OCI-LY1 (cell line): ENCODE data around the gene CFAP97D1.

Experiments
- H2AFZ ChIP-seq: fragments of 200-600 bp; sonication (generic), shearing (Covaris generic); 2 replicates; pipeline ENCODE4 v1.6.0; 2014; ENCODE audit warnings: antibody characterized with exemption, mild to moderate bottlenecking, low read length
- H3F3A ChIP-seq: fragments of 200-600 bp; sonication (generic), shearing (Covaris generic); 2 replicates; pipeline ENCODE4 v1.6.0; 2014; ENCODE audit warnings: mild to moderate bottlenecking, antibody characterized with exemption, low read length, moderate library complexity; ENCODE audit not compliant: insufficient read depth
- H3K27ac ChIP-seq: fragments of 200-600 bp; sonication (generic); 2 replicates; pipeline ENCODE4 v1.5.1; 2014; ENCODE audit warnings: low read length, mixed run types, mild to moderate bottlenecking, low read depth; ENCODE audit not compliant: poor library complexity, severe bottlenecking
- H3K27me3 ChIP-seq: fragments of 200-600 bp; sonication (generic); 2 replicates; pipeline ENCODE4 v1.6.0; 2014; ENCODE audit warnings: antibody characterized with exemption, mild to moderate bottlenecking, low read length, moderate library complexity; ENCODE audit not compliant: insufficient read depth
- H3K36me3 ChIP-seq: fragments of 200-600 bp; sonication (generic); 2 replicates; pipeline ENCODE4 v1.6.1; 2014; ENCODE audit warnings: mild to moderate bottlenecking, antibody characterized with exemption, low read length, moderate library complexity, mixed read lengths; ENCODE audit not compliant: insufficient read depth
- H3K4me1 ChIP-seq: fragments of 200-600 bp; sonication (generic); 2 replicates; pipeline ENCODE4 v1.5.1; 2014; ENCODE audit warnings: mild to moderate bottlenecking, low read length, moderate library complexity; ENCODE audit not compliant: insufficient read depth, severe bottlenecking
- H3K4me2 ChIP-seq: fragments of 200-600 bp; sonication (generic), shearing (Covaris generic); 2 replicates; pipeline ENCODE4 v1.6.1; 2014; ENCODE audit warnings: low read length
- H3K4me3 ChIP-seq: fragments of 200-600 bp; sonication (generic); 2 replicates; pipeline ENCODE4 v1.5.1; 2014; ENCODE audit warnings: low read length, low read depth, mild to moderate bottlenecking, mixed read lengths; ENCODE audit not compliant: poor library complexity, severe bottlenecking
- H3K79me2 ChIP-seq: fragments of 200-600 bp; shearing (Covaris generic); 2 replicates; pipeline ENCODE4 v1.6.1; 2016; ENCODE audit warnings: mixed run types, low read length, mixed read lengths; ENCODE audit not compliant: insufficient read depth
- H3K9ac ChIP-seq: fragments of 200-600 bp; sonication (generic), shearing (Covaris generic); 2 replicates; pipeline ENCODE4 v1.6.1; 2014; ENCODE audit warnings: mild to moderate bottlenecking, low read length, mixed read lengths
- H3K9me2 ChIP-seq: fragments of 200-600 bp; sonication (generic), shearing (Covaris generic); 2 replicates; pipeline ENCODE4 v1.6.1; 2014; ENCODE audit warnings: low read depth, mild to moderate bottlenecking, low read length, mixed read lengths
- H3K9me3 ChIP-seq: fragments of 200-600 bp; shearing (Covaris generic); 2 replicates; pipeline ENCODE4 v1.6.1; 2014; ENCODE audit warnings: low read length, mixed read lengths
- H4K20me1 ChIP-seq: fragments of 200-600 bp; sonication (generic), shearing (Covaris generic); 2 replicates; pipeline ENCODE4 v1.6.0; 2016; ENCODE audit warnings: mild to moderate bottlenecking, low read length; ENCODE audit not compliant: insufficient read depth
- CTCF ChIP-seq: fragments of 200-600 bp; sonication (generic), shearing (Covaris generic); IDR thresholded peaks from 2 replicates; pipeline ENCODE4 v1.5.1; 2017; ENCODE audit warnings: mild to moderate bottlenecking, antibody characterized with exemption, low read length, moderate library complexity, mixed read lengths
- EZH2 ChIP-seq: fragments of 200-600 bp; sonication (generic), shearing (Covaris generic); IDR thresholded peaks from 2 replicates; pipeline ENCODE4 v1.8.0; 2017; ENCODE audit warnings: borderline replicate concordance, mixed run types, mild to moderate bottlenecking, antibody characterized with exemption, low read length, moderate library complexity, mixed read lengths

The CFAP97D1 gene

GRCh38 chr17:43814714-43815113 is 34.5 kb downstream of the CFAP97D1 start:
- H3K4me2 ChIP-seq = no peak overlapping the region
- no peaks in the 10 kb centered on the region for H3F3A ChIP-seq
- H2AFZ ChIP-seq = no peak overlapping the region
- TF ChIP-seq CTCF (no peak), EZH2 (no peak)
- H4K20me1 ChIP-seq = no peaks in the 10 kb centered on the region
- H3K36me3 ChIP-seq = no peaks in the 10 kb centered on the region
- no peak overlapping the region for H3K27ac ChIP-seq
- no peaks in the 10 kb centered on the region for H3K79me2 ChIP-seq
- no peaks in the 10 kb centered on the region for H3K9me2 ChIP-seq
- no peaks in the 10 kb centered on the region for H3K4me1 ChIP-seq
- H3K27me3 ChIP-seq = peaks cover 4% of the 10 kb centered on the region; the same call in 1 of the 2 replicates
- no peak overlapping the region for H3K4me3 ChIP-seq
- H3K9ac ChIP-seq = no peak overlapping the region
- no peaks in the 10 kb centered on the region for H3K9me3 ChIP-seq

GRCh38 chr17:43816336-43817320 is 36.4 kb downstream of the CFAP97D1 start:
- no peak overlapping the region for H3K4me2 ChIP-seq
- no peaks in the 10 kb centered on the region for H3K4me1 ChIP-seq
- no peaks in the 10 kb centered on the region for H3F3A ChIP-seq
- no peak overlapping the region for H3K4me3 ChIP-seq
- no peaks in the 10 kb centered on the region for H3K9me2 ChIP-seq
- H2AFZ ChIP-seq = no peak overlapping the region
- TF ChIP-seq CTCF (no peak), EZH2 (no peak)
- H3K27me3 ChIP-seq = no peaks in the 10 kb centered on the region
- H4K20me1 ChIP-seq = no peaks in the 10 kb centered on the region
- no peaks in the 10 kb centered on the region for H3K79me2 ChIP-seq
- H3K27ac ChIP-seq = no peak overlapping the region
- H3K9me3 ChIP-seq = no peaks in the 10 kb centered on the region
- H3K36me3 ChIP-seq = no peaks in the 10 kb centered on the region
- no peak overlapping the region for H3K9ac ChIP-seq

- Histone ChIP-seq H3K4me3 (no peak overlapping the region), H3K4me1 (no peaks in the 10 kb centered on the region), H3K4me2 (no peak overlapping the region), H3F3A (no peaks in the 10 kb centered on the region), H3K79me2 (no peaks in the 10 kb centered on the region), H3K9ac (no peak overlapping the region), H3K9me2 (no peaks in the 10 kb centered on the region), H3K36me3 (no peaks in the 10 kb centered on the region), H3K27ac (no peak overlapping the region), H3K27me3 (no peaks in the 10 kb centered on the region), H4K20me1 (no peaks in the 10 kb centered on the region), H2AFZ (no peak overlapping the region), H3K9me3 (no peaks in the 10 kb centered on the region)
- TF ChIP-seq EZH2 = no peak
- no peak for TF ChIP-seq CTCF
Measured at GRCh38 chr17:43817826-43818225, 37.6 kb downstream of the CFAP97D1 start.
